GM18499 (cell line): Measurements from ENCODE around the gene SLC9A3.
"Not testable (repeated sequence)": the region's sequence is repeated elsewhere in the genome, so short reads cannot be mapped to it uniquely, and the experiment has no call there.

Experiments used
- ATAC-seq: cut with Tn5 transposase; IDR thresholded peaks from one replicate; pipeline ENCODE4 v1.9.1; 2021; ENCODE audit warnings: moderate number of reproducible peaks; ENCODE audit not compliant: insufficient read depth, unreplicated experiment

Gene SLC9A3

DNA sequence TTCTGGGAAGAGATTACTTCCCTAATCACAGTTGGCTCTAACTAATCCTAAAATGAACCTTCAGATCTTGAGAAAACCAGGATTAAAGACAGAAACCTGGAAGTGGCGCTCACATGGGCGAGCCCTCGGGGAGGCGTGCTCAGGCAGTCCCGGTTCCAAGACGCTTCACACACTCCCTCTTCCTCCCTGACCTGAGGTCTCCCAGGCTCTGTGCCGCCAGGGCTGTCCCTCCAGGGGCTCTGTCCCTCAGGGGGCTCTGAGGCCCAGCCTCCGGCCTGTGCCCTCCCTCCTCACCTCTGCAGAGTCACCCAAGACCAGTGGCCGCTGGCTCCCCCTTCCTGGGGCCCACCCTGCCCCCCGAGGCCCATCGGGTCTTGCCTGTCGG, 10.2 kb downstream of the SLC9A3 start:
- ATAC-seq: no peak

GRCh38 chr5:513216-514100, 10.8 kb downstream of the SLC9A3 start:
- ATAC-seq: no peak

- ATAC-seq: no peak
Observed at GRCh38 chr5:511476-511875, 12.8 kb downstream of the SLC9A3 start.

DNA sequence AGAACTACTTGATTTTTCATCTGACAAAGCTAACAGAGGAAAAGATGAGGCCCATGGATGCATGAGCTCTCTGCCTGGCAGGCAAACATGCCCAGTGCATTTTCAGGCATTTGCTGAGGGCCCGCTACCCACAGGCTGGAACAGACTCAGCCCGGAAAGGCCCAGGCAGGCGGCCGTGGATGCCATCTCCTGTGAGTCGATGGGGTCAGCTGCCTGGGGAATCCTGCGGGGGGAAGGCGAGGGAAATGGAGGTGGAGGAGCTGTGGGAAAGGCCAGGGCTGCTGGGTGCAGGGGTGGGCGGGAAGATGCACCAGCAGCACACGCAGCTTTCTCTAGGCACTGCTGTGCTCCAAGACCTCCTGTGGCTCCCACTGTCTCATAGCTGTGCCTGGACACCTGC, 13.7 kb downstream of the SLC9A3 start:
- no peak for ATAC-seq

GRCh38 chr5:509611-510185, 14.6 kb downstream of the SLC9A3 start:
- no peak for ATAC-seq

DNA sequence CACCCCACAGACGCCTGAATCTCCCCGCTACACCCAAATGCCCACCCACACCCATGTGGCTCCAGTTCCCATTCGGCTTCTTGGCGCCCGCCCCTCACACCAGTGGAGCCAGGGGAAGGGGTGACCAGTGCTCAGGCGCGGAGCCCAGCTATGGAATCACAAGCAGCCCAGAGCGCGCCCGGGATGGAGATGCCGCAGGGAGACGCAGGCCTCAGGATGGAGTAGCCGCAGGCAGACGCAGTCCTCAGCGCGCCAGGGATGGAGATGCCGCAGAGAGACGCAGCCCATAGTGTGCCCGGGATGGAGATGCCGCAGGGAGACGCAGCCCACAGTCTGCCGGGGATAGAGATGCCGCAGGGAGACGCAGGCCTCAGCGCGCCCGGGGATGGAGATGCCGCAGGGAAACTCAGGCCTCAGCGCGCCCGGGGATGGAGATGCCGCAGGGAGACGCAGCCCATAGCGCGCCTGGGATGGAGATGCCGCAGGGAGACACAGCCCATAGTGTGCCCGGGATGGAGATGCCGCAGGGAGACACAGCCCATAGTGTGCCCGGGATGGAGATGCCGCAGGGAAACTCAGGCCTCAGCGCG, 16.2 kb downstream of the SLC9A3 start:
- not testable (repeated sequence) for ATAC-seq

DNA sequence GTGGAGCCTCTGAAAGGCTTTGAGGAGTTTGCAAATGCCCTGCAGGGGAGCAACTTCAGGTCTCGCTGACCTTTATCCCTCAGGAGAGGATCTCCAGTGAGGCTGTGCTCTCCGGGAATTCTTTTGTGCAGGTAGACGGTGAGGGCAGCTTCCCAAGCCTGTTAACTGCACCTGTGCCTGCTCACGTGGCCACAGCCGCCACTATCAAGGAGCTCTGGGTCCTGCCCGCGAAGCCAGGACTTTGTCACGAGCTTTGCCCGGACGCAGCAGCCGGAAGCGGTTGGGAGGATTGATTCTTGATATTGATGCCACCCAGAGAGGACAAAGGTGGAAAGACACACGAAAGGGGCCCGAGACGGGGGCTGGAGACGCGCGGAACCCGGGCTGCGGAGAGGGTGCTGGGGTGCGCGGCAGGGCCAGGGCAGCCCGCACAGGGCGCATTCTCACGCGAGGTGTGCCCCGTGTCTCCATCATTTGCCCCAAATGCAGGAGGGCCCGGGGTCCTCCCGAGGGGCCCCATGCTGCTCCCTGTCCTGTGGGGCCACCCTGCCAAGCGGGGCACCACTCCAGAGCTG, 18.2 kb downstream of the SLC9A3 start:
- ATAC-seq: no peak

- no peak for ATAC-seq
Observed at GRCh38 chr5:504326-505154, 19.7 kb downstream of the SLC9A3 start.

- ATAC-seq: no peak
Observed at GRCh38 chr5:502325-503079, 21.7 kb downstream of the SLC9A3 start.

GRCh38 chr5:501831-502184, 22.4 kb downstream of the SLC9A3 start:
- no peak for ATAC-seq

DNA sequence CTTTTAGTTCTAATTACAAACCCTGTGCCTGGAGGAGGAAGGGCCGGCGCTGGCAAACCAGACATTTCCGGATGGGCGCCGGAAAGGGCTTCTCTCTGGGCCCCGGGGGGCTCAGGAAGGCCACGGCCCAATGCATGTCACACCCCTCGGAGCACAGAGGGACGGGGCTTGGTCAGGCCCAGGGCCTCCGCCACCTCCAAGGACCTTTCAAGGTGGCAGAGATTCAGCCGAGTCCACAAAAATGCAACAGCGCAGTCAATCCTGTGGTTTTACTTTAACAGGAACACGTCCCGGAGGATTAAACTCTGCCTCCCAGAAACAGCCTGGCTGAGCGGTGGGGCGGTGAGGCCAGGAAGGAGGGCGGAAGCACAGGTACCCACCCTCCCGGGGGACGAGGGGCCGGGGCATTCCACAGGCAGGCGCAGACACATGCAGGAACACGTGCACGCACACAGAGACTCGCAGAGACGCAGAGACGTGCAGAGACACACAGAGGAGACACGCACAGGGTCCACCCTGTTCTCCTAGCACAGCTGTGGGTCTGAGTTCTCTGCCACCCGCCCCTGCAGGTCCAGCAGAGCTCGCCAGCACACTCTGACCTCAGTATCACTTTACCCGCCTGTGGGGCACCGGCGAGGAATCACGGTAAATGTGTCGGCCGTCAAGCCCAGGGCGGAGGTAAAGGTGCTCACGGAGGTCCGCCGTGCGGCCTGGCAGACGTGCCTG, 23.0 kb downstream of the SLC9A3 start:
- no peak for ATAC-seq

GRCh38 chr5:500491-500890, 23.8 kb downstream of the SLC9A3 start:
- ATAC-seq: no peak

DNA sequence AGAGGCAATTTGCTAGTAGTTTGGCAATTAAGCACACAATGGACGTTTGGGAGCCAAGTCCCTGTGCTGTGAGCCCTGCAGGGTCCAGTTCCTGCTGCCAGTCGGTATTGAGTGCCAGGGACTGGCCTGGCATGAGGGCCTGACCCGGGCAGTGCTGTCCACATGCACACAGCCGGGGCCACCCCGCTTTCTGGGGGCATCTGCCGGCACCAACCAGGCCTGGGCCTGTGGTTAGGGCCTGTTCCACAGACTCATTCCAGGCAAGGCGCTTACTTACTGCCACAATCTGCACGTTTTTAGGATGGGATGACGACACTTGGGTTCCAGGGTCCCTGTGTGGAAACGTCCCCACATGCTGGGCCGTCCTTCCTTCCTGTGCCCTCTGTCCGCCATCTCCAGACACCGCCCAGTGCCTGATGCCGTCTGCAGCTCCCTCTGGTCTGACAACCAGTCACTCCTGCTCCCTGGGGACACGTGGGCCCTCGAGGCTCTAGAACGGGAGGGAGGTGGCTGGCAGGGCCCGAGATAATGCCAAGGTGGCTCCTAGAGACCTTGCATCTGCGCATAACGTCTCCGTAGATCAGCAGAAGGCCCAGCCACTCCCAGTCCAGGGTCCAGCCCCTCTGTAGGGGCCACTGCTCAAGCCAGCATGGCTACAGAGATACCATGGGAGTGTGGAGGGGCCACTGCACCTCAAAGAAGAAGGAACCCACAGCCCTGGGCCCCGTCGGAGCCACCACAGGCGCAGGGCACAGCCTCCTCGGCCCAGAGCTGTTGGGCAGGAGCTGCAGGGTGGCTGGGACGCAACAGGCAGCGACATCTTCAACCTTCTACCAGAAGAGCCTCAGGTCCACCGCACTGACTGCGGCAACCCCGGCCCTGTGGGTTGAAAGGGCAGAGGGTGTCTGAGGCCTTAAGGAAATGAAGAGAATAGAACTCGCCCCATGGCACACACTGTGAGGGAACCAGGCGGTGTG, 24.7 kb downstream of the SLC9A3 start:
- no peak for ATAC-seq

GRCh38 chr5:497871-498509, 26.3 kb downstream of the SLC9A3 start:
- ATAC-seq: no peak

DNA sequence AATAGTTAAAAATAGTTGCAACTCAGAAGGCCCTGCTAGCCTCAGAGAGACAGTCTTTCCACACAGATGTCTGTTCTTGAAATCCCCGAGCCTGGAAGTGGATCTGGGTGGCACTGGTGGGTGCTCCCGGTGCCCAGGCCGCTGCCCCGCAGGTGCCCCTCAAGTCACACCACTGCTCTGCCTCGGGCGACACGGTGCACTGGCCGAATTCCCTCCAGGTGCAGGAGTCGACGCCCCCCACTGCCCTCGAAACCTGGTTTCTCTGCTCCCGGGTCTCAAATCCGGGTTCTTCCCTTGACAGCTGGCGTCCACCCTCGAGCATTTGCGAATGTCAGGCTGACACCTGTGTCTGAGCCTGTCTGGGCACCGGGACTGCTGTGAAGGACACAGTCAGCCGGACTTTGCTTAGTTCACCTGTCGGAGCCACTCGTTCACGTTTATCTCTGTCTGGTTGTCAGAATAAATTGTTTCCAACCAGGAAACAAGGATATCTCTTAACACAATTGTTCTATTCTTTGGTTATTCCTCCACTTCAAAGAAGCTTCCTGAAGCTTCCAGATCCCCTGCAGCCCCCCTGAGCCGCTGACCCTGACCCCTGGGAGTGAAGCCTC, 27.1 kb downstream of the SLC9A3 start:
- ATAC-seq: no peak

- ATAC-seq: no peak
Observed at GRCh38 chr5:496028-496427, 28.2 kb downstream of the SLC9A3 start.

GRCh38 chr5:494667-495255, 29.5 kb downstream of the SLC9A3 start:
- no peak for ATAC-seq
